Lower lobe of right lung (tissue), 2 donors: ENCODE data around the gene ALOX5AP. TPM values are rescaled to one million over a fixed set of nuclear protein-coding genes. Genes with fewer than 3 reads are reported as not detected.

Experiments
- ATAC-seq, 2 donors: fragments of 200-7000 bp; cut with Tn5 transposase; one replicate each; pipeline ENCODE4 v1.9.1; 2020 to 2022; ENCODE audit warnings: mild to moderate bottlenecking in 2 of 2, moderate library complexity in 2 of 2
- DNase-seq: peaks from one replicate; pipeline ENCODE4 v3.0.0-alpha.2; 2020
- H3K27ac ChIP-seq: fragments of 200-600 bp; one replicate; pipeline ENCODE4 v1.8.0; 2022
- H3K27me3 ChIP-seq: fragments of 200-600 bp; one replicate; pipeline ENCODE4 v1.8.0; 2022; ENCODE audit warnings: low read depth
- H3K36me3 ChIP-seq: fragments of 200-600 bp; one replicate; pipeline ENCODE4 v1.8.0; 2022; ENCODE audit warnings: mild to moderate bottlenecking
- H3K4me1 ChIP-seq: fragments of 200-600 bp; one replicate; pipeline ENCODE4 v1.8.0; 2022
- H3K4me3 ChIP-seq: fragments of 200-600 bp; one replicate; pipeline ENCODE4 v1.8.0; 2022; ENCODE audit warnings: mild to moderate bottlenecking
- H3K9me3 ChIP-seq: fragments of 200-600 bp; one replicate; pipeline ENCODE4 v1.8.0; 2022
- CTCF ChIP-seq: fragments of 200-600 bp; IDR thresholded peaks from one replicate; pipeline ENCODE4 v1.8.0; 2022; ENCODE audit warnings: antibody characterized with exemption, mild to moderate bottlenecking
- intact Hi-C: fragments of 100-400 bp; cut with DNase I; formaldehyde crosslinking; loops from one replicate; pipeline ENCODE4 v1.11.0; 2022
- total RNA-seq: library from RNA; stranded (reverse); fragmentation: NEBNext Ultra II Directional; extraction: Animal tissue kit (Norgen Biotek cat#: 25700); gene quantifications from one replicate; pipeline ENCODE4 v1.2.1, GENCODE V29; 2021
- donor health status: DM: no; HTN: yes; CAD: no; lungs with severe emphysema.

ALOX5AP gene
- total RNA-seq, 1 donor from 2014 or later = 311 TPM

DNA sequence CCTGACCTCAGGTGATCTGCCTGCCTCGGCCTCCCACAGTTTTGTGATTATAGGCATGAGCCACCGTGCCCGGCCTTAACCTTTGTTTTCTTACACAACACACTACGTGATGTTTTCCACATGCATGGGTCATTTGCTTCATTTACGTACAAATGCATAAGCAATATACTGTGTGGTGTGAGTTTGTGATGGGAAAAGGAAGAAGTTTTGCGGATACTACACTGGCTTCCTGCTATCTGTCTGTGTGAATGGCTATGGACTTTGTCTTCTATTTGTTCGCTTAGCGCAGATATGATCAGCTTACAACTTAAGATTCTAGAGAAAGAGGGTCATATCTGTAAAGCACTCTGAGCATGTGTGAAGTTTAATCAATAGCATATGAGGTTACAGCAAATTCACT lies 5.5 kb upstream of the ALOX5AP start:
- no peak for ATAC-seq
- intact Hi-C loops = no loop called here

DNA sequence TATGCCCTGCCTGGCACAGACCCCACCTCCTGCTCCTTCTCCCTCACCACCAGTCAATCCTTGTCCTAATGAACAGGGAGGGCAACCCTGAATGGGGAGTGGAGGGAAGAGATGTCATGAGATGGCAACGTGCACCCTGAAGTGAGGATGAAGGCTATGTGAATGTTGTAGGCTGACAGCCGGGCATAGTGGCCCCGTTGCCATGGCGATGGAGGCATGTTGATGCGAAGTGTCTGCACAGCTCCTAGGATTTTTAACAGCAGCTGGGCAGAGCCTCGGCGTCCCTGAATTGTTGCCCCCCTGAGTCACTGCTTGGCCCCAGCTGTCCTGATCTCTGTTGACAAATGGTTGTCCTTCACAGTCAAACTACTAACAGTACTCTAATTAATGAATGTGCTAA lies 4.8 kb upstream of the ALOX5AP start:
- Histone ChIP-seq H3K27me3 (no peaks in the 10 kb centered on the region), H3K27ac (no peak overlapping the region), H3K4me1 (no peaks in the 10 kb centered on the region), H3K4me3 (no peak overlapping the region), H3K9me3 (no peaks in the 10 kb centered on the region), H3K36me3 (no peaks in the 10 kb centered on the region)
- DNase-seq (no peak), ATAC-seq (no peak)
- no peak for TF ChIP-seq CTCF
- intact Hi-C loops = no loop called here

More for the DNA sequence above, 5.5 kb upstream of the ALOX5AP start:
- H3K4me1 ChIP-seq = no peaks in the 10 kb centered on the region
- no peak overlapping the region for H3K27ac ChIP-seq
- no peak for TF ChIP-seq CTCF
- no peak overlapping the region for H3K4me3 ChIP-seq
- H3K9me3 ChIP-seq = no peaks in the 10 kb centered on the region
- no peaks in the 10 kb centered on the region for H3K36me3 ChIP-seq
- H3K27me3 ChIP-seq = no peaks in the 10 kb centered on the region
- no peak for DNase-seq

DNA sequence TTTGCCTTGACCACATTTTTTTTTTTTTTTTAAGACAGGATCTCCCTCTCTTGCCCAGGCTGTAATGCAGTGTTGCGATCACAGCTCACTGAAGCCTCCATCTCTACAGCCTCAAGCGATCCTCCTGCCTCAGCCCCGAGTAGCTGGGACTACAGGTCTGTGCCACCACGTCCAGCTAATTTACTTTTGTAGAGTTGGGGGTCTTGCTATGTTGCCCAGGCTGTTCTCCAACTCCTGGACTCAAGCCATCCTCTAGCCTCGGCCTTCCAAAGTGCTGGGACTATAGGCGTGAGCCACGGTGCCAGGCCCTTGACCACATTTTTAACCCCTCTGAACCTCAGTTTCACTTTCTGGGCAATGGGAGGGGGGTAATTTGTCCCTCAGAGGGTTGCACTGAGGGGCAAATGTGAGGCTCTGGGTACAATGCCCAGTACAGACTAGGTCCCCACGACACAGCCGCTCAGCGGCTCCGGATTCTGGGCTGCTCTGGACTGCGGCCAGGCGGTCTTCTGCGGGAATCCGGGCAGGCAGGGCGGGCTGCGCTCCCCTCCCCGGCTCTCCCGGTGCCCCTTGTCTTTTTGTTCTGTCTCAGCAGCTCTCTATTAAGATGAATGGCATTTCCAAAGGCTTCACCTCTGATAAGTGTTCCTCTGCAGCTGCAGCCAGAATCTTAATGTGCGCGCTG lies 3.8 kb upstream of the ALOX5AP start:
- H3K4me3 ChIP-seq = no peak overlapping the region
- intact Hi-C loops = no loop called here
- DNase-seq (no peak), ATAC-seq (no peak)
- H3K27ac ChIP-seq = no peak overlapping the region
- no peaks in the 10 kb centered on the region for H3K27me3 ChIP-seq
- no peak for TF ChIP-seq CTCF
- H3K4me1 ChIP-seq = no peaks in the 10 kb centered on the region
- H3K9me3 ChIP-seq = no peaks in the 10 kb centered on the region
- H3K36me3 ChIP-seq = no peaks in the 10 kb centered on the region

- Histone ChIP-seq H3K27me3 (no peaks in the 10 kb centered on the region), H3K4me3 (no peak overlapping the region), H3K4me1 (no peaks in the 10 kb centered on the region), H3K27ac (no peak overlapping the region), H3K36me3 (no peaks in the 10 kb centered on the region), H3K9me3 (no peaks in the 10 kb centered on the region)
- ATAC-seq (no peak), DNase-seq (no peak)
- TF ChIP-seq CTCF = no peak
- intact Hi-C loops = no loop called here
These were observed 3.3 kb upstream of the ALOX5AP start for GRCh38 chr13:30732046-30732390.

DNA sequence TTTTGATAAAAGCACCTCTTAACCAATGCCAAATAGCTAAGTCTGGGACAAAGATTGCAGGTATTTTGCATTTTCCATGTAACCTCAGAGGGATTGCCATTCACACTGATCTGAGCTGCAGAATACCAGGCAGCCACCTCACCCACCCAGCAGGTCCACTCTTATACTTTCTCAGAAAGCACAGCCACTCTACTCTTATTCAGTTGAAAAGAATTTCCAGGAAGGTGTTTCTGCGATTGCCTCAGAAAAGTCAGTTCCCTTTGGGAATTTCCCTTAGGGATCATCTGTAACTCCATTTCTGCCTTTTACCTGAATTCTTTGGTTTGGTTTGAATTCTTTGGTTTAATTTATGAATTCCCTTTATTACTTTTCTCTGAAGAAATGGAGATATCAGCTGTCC lies 904 bp upstream of the ALOX5AP start:
- no peaks in the 10 kb centered on the region for H3K36me3 ChIP-seq
- H3K9me3 ChIP-seq = no peaks in the 10 kb centered on the region
- intact Hi-C loops = no loop called here
- ATAC-seq = no peak
- H3K4me3 ChIP-seq = no peak overlapping the region
- no peak for TF ChIP-seq CTCF
- no peak for DNase-seq
- no peak overlapping the region for H3K27ac ChIP-seq
- H3K27me3 ChIP-seq = no peaks in the 10 kb centered on the region
- H3K4me1 ChIP-seq = peaks cover 11% of the 10 kb centered on the region

DNA sequence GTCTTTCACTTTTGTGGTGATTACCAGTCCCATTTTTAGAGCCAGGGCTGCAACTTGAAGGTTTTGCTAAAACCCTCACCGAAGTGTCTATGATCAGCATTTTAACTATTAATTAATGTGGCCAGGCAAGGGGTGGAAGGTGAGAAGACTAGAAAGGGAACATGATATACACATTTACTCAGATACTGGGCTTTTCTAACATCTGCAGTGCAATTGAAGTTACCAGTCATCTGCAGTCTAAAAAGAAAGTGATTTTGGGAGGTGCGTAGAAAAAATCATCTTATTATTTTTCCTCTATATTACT lies 481 bp downstream of the ALOX5AP start:
- Histone ChIP-seq H3K27ac (peak overlapping the region; percentile 77), H3K36me3 (no peaks in the 10 kb centered on the region), H3K27me3 (no peaks in the 10 kb centered on the region), H3K4me3 (peak overlapping the region; percentile 47), H3K9me3 (no peaks in the 10 kb centered on the region), H3K4me1 (peaks cover 24% of the 10 kb centered on the region)
- TF ChIP-seq CTCF = no peak
- DNase-seq = no peak
- intact Hi-C loops = no loop called here
- no peak for ATAC-seq
